ENCODE data around the gene L3MBTL4.

- TF ChIP-seq CTCF (conservative IDR thresholded peaks at IDR 0.05; ENCODE audit: low read length) (no peak), EZH2phosphoT487 (IDR thresholded peaks at IDR 0.05; ENCODE audit: borderline replicate concordance, low read depth, low read length) (no peak)
Observed at GRCh38 chr18:6413579-6414117, 1.1 kb downstream of the L3MBTL4 start.
